Tibial nerve (tissue), 4 donors: ENCODE data around the gene CLDND1. TPM values are rescaled to one million over a fixed set of nuclear protein-coding genes. Genes with fewer than 3 reads are reported as not detected.

Experiments
- DNase-seq, 2 donors: peaks; one replicate each; pipeline ENCODE4 v3.0.0-alpha.2; 2019; ENCODE audit warnings: low spot score in 2 of 2
- H3K27ac ChIP-seq, 4 donors: fragments of 200-600 bp; sonication (generic) in 3 of 4; one replicate each; pipeline ENCODE4 v1.5.1; 2017 to 2019; ENCODE audit warnings: mild to moderate bottlenecking in 1 of 4
- H3K27me3 ChIP-seq, 2 donors: fragments of 200-600 bp; sonication (generic) in 1 of 2; one replicate each; pipeline versions ENCODE4 v1.5.1 to v1.6.0; 2017 to 2019
- H3K36me3 ChIP-seq, 3 donors: fragments of 200-600 bp; sonication (generic); one replicate each; pipeline ENCODE4 v1.5.1; 2018 to 2019
- H3K4me1 ChIP-seq, 4 donors: fragments of 200-600 bp; sonication (generic) in 3 of 4; one replicate each; pipeline ENCODE4 v1.5.1; 2017 to 2019
- H3K4me3 ChIP-seq, 4 donors: fragments of 200-600 bp; sonication (generic) in 3 of 4; one replicate each; pipeline ENCODE4 v1.5.1; 2017 to 2019; ENCODE audit warnings: mild to moderate bottlenecking in 1 of 4, moderate library complexity in 1 of 4
- H3K9me3 ChIP-seq, 4 donors: fragments of 200-600 bp; sonication (generic) in 3 of 4; one replicate each; pipeline ENCODE4 v1.5.1; 2017 to 2019
- EP300 ChIP-seq, 2 donors: sonication (generic); formaldehyde crosslinking; IDR thresholded peaks; one replicate each; pipeline ENCODE4 v1.6.1; 2017; ENCODE audit warnings: antibody characterized with exemption in 2 of 2, mild to moderate bottlenecking in 1 of 2
- POLR2A ChIP-seq, 2 donors: fragments of 450-650 bp; IDR thresholded peaks; one replicate each; pipeline ENCODE4 v1.6.1; 2017; ENCODE audit warnings: antibody characterized with exemption in 2 of 2, mild to moderate bottlenecking in 2 of 2, moderate library complexity in 2 of 2
- WGBS, 2 donors: methylation state at CpG; one replicate each; pipeline ENCODE4 v1.1.5; 2018; 5-methylcytosine and 5-hydroxymethylcytosine counted together
- total RNA-seq, 4 donors: library from RNA; depleted of rRNA; stranded (reverse); fragments of >200 nt; gene quantifications; one replicate each; pipeline ENCODE4 v1.1.0, GENCODE V29; 2016
- TF ChIP-seq, protein P1 (sequence below), 5 experiments: fragments of 200-600 bp in 3 of 5; fragments of 450-650 bp in 2 of 5; sonication (generic) in 3 of 5; IDR thresholded peaks; one replicate each; pipeline ENCODE4 v1.5.1; 2016 to 2019; ENCODE audit warnings: antibody characterized with exemption in 5 of 5, mild to moderate bottlenecking in 3 of 5, moderate library complexity in 2 of 5

Gene CLDND1
- total RNA-seq: 100 to 1,000 TPM; 106 to 191 (median 172) TPM

DNA sequence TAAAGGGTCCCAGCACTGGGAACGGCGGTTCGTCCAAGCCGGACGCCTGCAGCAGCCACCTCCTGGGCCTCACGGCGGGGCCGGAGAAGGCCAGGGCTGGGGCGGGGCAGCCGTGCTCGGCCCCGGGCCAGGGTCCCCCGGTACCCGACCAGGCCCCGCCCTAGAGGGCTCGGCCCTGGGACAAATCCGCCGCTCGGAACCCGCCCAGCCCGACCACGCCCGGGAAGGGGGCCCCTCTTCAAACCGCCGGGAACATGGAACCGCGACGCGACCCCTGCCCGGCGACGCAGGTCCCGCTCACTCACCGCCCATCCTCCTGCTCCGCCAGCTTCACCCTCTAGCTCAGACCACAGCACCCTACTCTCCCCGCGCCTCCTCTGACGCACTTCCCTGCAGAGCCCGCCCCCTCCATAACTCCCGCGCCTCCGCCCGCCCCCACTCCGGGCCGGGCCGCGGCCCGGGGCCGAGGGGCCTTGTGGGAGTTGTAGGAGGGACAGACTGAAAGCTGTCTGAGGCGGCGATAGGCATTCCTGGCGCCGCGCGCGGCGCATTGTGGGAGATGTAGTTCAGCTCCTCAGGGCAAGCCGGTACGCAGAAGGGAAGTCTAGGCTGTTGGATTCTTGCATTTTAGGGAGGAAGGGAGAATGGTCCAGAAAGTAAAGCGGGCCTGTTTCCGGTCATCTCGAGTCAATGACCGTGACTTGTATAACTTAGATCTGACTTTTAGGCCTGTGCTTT, at the start of gene CLDND1:
Gene CLDND1, minus strand, starts transcription at position 359 of the 738 bp plus-strand sequence. CDS start 1,478 bp downstream, outside the sequence.
- peak within 1 kb of the TSS; percentile 69 to 94 (median 88) for H3K4me3 ChIP-seq
- peak; percentile 94 to 95 for DNase-seq
- TF ChIP-seq POLR2A (IDR thresholded peaks at IDR 0.05) (peak; percentile 83 to 93), EP300 (IDR thresholded peaks at IDR 0.05) (peak; percentile 93 to 96)
- TF ChIP-seq, protein P1, sequence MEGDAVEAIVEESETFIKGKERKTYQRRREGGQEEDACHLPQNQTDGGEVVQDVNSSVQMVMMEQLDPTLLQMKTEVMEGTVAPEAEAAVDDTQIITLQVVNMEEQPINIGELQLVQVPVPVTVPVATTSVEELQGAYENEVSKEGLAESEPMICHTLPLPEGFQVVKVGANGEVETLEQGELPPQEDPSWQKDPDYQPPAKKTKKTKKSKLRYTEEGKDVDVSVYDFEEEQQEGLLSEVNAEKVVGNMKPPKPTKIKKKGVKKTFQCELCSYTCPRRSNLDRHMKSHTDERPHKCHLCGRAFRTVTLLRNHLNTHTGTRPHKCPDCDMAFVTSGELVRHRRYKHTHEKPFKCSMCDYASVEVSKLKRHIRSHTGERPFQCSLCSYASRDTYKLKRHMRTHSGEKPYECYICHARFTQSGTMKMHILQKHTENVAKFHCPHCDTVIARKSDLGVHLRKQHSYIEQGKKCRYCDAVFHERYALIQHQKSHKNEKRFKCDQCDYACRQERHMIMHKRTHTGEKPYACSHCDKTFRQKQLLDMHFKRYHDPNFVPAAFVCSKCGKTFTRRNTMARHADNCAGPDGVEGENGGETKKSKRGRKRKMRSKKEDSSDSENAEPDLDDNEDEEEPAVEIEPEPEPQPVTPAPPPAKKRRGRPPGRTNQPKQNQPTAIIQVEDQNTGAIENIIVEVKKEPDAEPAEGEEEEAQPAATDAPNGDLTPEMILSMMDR (IDR thresholded peaks at IDR 0.05): peak in 1 of 5 experiments; percentile 24
- H3K27me3 ChIP-seq: no peaks in the 10 kb centered on the region
- no peaks in the 10 kb centered on the region for H3K9me3 ChIP-seq
- H3K27ac ChIP-seq: peak within 1 kb of the TSS; percentile 91 to 99 (median 96)
- 0 to 1% methylated on average over 32 to 52 of the region's 63 CpGs for WGBS, 2 donors
- H3K36me3 ChIP-seq: peaks cover 0 to 17% (median 0%) of the 10 kb centered on the region in 3 donors
- H3K4me1 ChIP-seq: peaks cover 0 to 43% (median 7%) of the 10 kb centered on the region in 4 donors

DNA sequence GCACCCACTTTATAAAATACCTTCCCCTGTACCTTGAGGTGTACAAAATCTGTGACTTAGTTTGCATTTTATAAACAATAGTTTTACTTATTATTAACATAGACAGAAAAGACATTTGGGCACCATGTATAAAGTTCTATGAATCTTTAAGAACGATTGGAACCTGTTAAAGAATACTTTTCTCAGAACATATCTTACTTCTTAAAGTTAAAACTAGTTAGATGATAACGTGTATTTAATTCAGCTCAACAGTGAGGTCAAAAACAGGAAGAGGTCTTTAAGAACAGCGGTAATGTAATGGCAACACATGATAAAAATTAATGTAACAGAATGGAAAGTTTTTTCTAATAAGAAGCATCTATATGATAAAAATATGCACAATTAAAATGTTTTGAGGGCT, 45.7 kb upstream of the CLDND1 start:
- Histone ChIP-seq H3K36me3 (no peaks in the 10 kb centered on the region), H3K27me3 (no peaks in the 10 kb centered on the region), H3K27ac (no peak overlapping the region), H3K9me3 (no peaks in the 10 kb centered on the region), H3K4me3 (no peak overlapping the region), H3K4me1 (no peaks in the 10 kb centered on the region)
- DNase-seq: no peak
- TF ChIP-seq EP300 (IDR thresholded peaks at IDR 0.05): no peak
- TF ChIP-seq POLR2A (IDR thresholded peaks at IDR 0.05): no peak
- TF ChIP-seq, protein P1 (IDR thresholded peaks at IDR 0.05): no peak
- WGBS, 2 donors: 80 to 83% methylated on average over 3 of the region's 3 CpGs

DNA sequence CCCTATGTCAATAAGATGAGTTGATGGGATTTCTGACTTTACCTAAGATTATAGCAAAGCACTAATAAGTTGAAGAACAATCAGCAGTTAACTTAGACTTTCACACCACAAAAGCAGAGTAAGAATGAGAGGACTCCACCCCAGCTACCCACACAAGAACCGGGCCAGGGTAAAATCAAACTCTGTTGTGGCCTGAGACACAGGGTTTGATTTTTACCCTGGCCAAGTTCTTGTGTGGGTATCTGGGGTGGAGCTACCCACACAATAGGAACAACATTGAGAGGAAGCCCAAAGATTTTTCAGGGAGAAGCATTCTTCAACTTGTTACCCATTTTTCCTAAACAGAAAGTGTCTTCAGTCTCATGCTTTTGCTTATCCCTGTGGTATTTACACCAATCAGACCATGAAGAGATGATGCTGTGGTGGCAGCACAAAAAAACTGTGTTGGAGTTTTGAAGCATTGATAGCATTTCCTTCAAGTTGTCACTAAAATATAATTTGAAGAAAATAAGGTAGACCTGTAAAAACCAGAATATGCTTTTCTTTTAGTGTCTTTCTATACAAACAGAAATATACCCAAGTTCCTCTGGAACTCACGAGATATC, 45.1 kb upstream of the CLDND1 start:
- H3K4me3 ChIP-seq: no peak overlapping the region
- no peaks in the 10 kb centered on the region for H3K36me3 ChIP-seq
- no peaks in the 10 kb centered on the region for H3K9me3 ChIP-seq
- H3K27ac ChIP-seq: no peak overlapping the region
- no peak for DNase-seq
- no peaks in the 10 kb centered on the region for H3K27me3 ChIP-seq
- TF ChIP-seq EP300 (IDR thresholded peaks at IDR 0.05): no peak
- TF ChIP-seq, protein P1 (IDR thresholded peaks at IDR 0.05): no peak
- TF ChIP-seq POLR2A (IDR thresholded peaks at IDR 0.05): no peak
- WGBS, 2 donors: 67 to 70% methylated on average over 2 of the region's 2 CpGs
- H3K4me1 ChIP-seq: no peaks in the 10 kb centered on the region

DNA sequence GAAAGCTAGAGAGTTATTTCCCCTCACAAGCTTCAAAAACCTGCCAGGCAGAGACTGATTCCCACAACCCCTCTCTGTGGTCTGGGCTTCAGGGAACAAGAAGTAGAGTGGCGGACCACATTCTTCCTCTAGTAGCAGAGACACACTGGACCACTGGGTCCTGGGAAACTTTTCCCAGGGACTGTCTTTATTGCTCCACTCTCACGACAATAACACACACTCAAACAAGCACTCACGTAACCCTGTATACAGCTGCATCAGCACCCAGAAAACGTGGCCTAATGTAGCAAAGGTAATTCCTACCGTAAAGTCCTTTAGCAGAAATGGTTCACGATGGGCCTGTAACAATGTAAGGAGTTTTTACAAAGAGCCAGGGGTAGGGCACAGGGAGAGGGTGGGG, 43.1 kb upstream of the CLDND1 start:
- Histone ChIP-seq H3K4me3 (no peak overlapping the region), H3K4me1 (no peaks in the 10 kb centered on the region), H3K36me3 (no peaks in the 10 kb centered on the region), H3K27ac (no peak overlapping the region), H3K9me3 (no peaks in the 10 kb centered on the region), H3K27me3 (no peaks in the 10 kb centered on the region)
- WGBS, 2 donors: 58 to 67% methylated on average over 6 of the region's 6 CpGs
- DNase-seq: no peak
- TF ChIP-seq EP300 (IDR thresholded peaks at IDR 0.05) (no peak), POLR2A (IDR thresholded peaks at IDR 0.05) (no peak)
- TF ChIP-seq, protein P1 (IDR thresholded peaks at IDR 0.05): no peak

DNA sequence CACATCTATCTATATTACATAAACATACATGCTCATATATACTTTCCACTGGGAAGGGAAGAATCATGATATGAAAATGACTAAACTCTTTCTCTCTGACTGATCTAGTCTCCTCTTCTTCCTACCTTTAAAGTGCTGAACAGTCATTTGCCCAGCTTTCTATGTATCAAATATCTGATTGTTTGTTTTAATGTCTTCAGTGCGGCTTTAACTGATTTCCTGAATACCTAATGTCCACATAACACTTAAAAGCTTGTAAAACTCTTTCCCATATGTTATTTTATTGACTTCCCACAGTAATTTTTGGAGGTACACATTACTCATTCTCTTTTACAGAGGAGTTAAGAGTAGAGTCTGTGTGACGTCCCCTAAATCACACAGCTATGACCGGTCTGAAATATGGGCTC, 42.5 kb upstream of the CLDND1 start:
- H3K27me3 ChIP-seq: no peaks in the 10 kb centered on the region
- no peak overlapping the region for H3K4me3 ChIP-seq
- no peaks in the 10 kb centered on the region for H3K9me3 ChIP-seq
- DNase-seq: no peak
- WGBS, 2 donors: 29 to 55% methylated on average over 3 of the region's 3 CpGs
- no peaks in the 10 kb centered on the region for H3K4me1 ChIP-seq
- no peaks in the 10 kb centered on the region for H3K36me3 ChIP-seq
- no peak overlapping the region for H3K27ac ChIP-seq
- TF ChIP-seq POLR2A (IDR thresholded peaks at IDR 0.05) (no peak), EP300 (IDR thresholded peaks at IDR 0.05) (no peak)
- TF ChIP-seq, protein P1 (IDR thresholded peaks at IDR 0.05): no peak
